Brain microvascular endothelial cell (primary cell): ENCODE data around the gene CLSTN2.

Source experiments
- DNase-seq: peaks from one replicate; pipeline ENCODE4 v3.0.0-alpha.2; 2020
- H3K27ac ChIP-seq: fragments of 250-450 bp; sonication (Bioruptor Pico); 2 replicates; pipeline ENCODE4 v1.5.1; 2020; ENCODE audit warnings: mild to moderate bottlenecking, moderate library complexity
- H3K27me3 ChIP-seq: fragments of 250-450 bp; sonication (Bioruptor Pico); replicated peaks from 2 replicates; pipeline ENCODE4 v1.5.1; 2020; ENCODE audit warnings: mild to moderate bottlenecking
- H3K36me3 ChIP-seq: fragments of 250-450 bp; sonication (Bioruptor Pico); replicated peaks from 2 replicates; pipeline ENCODE4 v1.5.1; 2020; ENCODE audit warnings: mild to moderate bottlenecking
- H3K4me3 ChIP-seq: 2 replicates; pipeline ENCODE4 v1.5.1; 2011; ENCODE audit warnings: low read depth, mild to moderate bottlenecking, control low read depth, low read length, moderate library complexity
- CTCF ChIP-seq: IDR thresholded peaks from 2 replicates; pipeline ENCODE4 v1.5.1; 2011; ENCODE audit warnings: low read depth, mild to moderate bottlenecking, moderate library complexity, low read length, control low read depth, inconsistent platforms; ENCODE audit errors: missing control alignments
- in situ Hi-C: cut with HindIII; loops from 2 replicates; pipeline ENCODE4 v1.10.0; 2017; ENCODE audit warnings: low sequenced_read_pairs, low pct_ligation_motif_present

The CLSTN2 gene

GRCh38 chr3:140597792-140598191 is 662.8 kb downstream of the CLSTN2 start:
- DNase-seq, result no peak
- in situ Hi-C loops, result no loop called here
- TF ChIP-seq CTCF, result no peak

DNA sequence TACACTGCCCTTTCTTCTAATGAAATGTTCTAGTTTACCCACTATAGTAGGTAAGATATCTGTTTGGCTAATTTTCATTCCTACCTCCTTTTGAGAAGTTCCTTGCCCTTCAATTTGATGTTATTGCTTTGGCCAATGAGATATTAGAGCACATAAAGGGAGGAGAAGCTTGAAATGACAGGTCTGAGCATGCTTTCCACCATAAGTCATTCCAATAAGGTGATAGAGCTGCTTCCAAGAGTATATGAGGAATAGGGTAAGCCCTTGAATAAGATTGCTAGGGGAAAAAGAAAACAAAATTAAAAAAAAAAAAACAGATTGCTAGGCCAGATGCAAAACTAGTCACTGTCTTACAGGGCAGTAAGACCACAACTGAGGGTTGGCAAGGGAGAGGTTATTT is 664.0 kb downstream of the CLSTN2 start:
- H3K4me3 ChIP-seq, result no peak overlapping the region
- no peak for DNase-seq
- no peak for TF ChIP-seq CTCF
- no peak overlapping the region for H3K27ac ChIP-seq
- in situ Hi-C loops, result no loop called here
- no peaks in the 10 kb centered on the region for H3K36me3 ChIP-seq
- no peaks in the 10 kb centered on the region for H3K27me3 ChIP-seq

More at GRCh38 chr3:140597792-140598191, 662.8 kb downstream of the CLSTN2 start:
- H3K4me3 ChIP-seq, result no peak overlapping the region
- no peak overlapping the region for H3K27ac ChIP-seq
- H3K27me3 ChIP-seq, result no peaks in the 10 kb centered on the region
- H3K36me3 ChIP-seq, result no peaks in the 10 kb centered on the region

DNA sequence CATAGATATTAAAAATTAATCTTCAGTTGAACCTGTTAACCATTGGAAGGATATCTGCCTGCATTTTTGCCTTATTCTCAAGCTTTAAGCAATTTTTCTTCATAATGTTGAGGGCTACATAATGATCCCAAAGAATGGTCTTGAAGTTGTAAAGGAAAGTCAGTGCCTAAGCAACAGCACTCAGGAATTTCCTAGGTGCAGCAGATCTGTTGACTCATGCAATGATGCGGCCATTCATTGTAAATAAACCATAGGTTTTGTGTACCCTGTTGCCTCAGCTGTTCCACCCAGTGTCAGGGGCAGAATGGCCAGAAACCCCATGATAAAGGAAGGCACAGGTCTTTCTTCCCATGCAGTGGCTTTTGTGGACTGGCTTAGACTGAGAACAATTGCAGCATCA is 664.5 kb downstream of the CLSTN2 start:
- Histone ChIP-seq H3K27me3 (no peaks in the 10 kb centered on the region), H3K4me3 (no peak overlapping the region), H3K36me3 (no peaks in the 10 kb centered on the region), H3K27ac (no peak overlapping the region)
- TF ChIP-seq CTCF, result no peak
- in situ Hi-C loops, result no loop called here
- no peak for DNase-seq

- Histone ChIP-seq H3K27me3 (no peaks in the 10 kb centered on the region), H3K4me3 (no peak overlapping the region), H3K36me3 (no peaks in the 10 kb centered on the region), H3K27ac (no peak overlapping the region)
- in situ Hi-C loops, result no loop called here
- no peak for DNase-seq
- no peak for TF ChIP-seq CTCF
Measured at GRCh38 chr3:140601881-140602280, 666.9 kb downstream of the CLSTN2 start.

DNA sequence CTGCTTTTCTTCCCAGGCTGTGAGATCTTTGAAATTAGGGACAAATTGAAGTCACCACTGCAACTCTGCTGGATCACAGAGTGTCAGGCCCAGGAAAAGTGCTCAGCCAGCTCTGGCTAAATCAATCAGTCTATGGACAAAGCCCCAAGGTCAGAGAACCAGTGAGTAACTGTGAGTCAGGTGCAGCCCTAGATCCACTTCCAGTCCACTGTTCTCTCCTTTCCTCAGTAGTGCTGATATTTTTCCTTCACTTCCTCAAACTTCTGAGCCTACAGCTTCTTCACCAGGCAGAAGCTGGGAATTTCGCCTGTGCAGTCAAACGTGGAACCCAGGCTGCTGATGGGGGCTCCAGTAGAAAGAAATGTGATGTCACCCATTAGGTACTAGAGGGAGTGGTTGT is 667.8 kb downstream of the CLSTN2 start:
- in situ Hi-C loops, result no loop called here
- H3K27ac ChIP-seq, result no peak overlapping the region
- no peaks in the 10 kb centered on the region for H3K27me3 ChIP-seq
- H3K4me3 ChIP-seq, result no peak overlapping the region
- H3K36me3 ChIP-seq, result no peaks in the 10 kb centered on the region
- no peak for DNase-seq
- TF ChIP-seq CTCF, result no peak

DNA sequence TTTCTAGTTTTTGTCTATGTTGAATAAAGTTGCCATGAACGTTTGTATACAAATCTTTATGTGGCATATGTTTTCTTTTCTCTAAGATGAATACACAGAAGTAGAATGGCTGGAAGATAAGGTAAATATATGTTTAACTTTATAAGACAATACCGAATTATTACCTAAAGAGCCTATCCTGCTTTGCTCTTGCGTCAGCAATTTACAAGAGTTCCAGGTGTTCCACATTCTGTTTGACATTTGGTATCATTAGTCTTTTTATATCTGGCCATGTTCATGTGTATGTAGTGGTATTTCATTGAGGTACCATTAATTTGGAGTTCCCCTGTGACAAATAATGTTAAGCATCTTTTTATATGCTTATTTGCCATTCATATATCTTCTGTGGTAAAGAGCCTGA is 668.8 kb downstream of the CLSTN2 start:
- no peaks in the 10 kb centered on the region for H3K27me3 ChIP-seq
- no peaks in the 10 kb centered on the region for H3K36me3 ChIP-seq
- TF ChIP-seq CTCF, result no peak
- no peak overlapping the region for H3K4me3 ChIP-seq
- in situ Hi-C loops, result no loop called here
- no peak for DNase-seq
- no peak overlapping the region for H3K27ac ChIP-seq
